Adrenal gland (tissue), 5 donors: ENCODE measurements around the gene TSSK3.
A peak's percentile ranks its signal among the peaks of the same experiment; 100 is the strongest.

Experiments
- CTCF ChIP-seq, 6 experiments: fragments of 450-650 bp in 4 of 6; fragments of 200-600 bp in 2 of 6; sonication (generic) in 1 of 6; IDR thresholded peaks; 1 replicate in 5 of 6; 2 replicates in 1 of 6; pipeline versions ENCODE4 v1.5.1 to v1.8.0; 2016 to 2021; ENCODE audit warnings: antibody characterized with exemption in 6 of 6, mild to moderate bottlenecking in 2 of 6, moderate library complexity in 1 of 6
- POLR2A ChIP-seq, 2 donors: fragments of 450-650 bp; IDR thresholded peaks; one replicate each; pipeline ENCODE4 v1.6.1; 2017; ENCODE audit warnings: antibody characterized with exemption in 2 of 2, mild to moderate bottlenecking in 2 of 2, moderate library complexity in 1 of 2
- donor health status: DM: no; HTN: no; CAD: no.

DNA sequence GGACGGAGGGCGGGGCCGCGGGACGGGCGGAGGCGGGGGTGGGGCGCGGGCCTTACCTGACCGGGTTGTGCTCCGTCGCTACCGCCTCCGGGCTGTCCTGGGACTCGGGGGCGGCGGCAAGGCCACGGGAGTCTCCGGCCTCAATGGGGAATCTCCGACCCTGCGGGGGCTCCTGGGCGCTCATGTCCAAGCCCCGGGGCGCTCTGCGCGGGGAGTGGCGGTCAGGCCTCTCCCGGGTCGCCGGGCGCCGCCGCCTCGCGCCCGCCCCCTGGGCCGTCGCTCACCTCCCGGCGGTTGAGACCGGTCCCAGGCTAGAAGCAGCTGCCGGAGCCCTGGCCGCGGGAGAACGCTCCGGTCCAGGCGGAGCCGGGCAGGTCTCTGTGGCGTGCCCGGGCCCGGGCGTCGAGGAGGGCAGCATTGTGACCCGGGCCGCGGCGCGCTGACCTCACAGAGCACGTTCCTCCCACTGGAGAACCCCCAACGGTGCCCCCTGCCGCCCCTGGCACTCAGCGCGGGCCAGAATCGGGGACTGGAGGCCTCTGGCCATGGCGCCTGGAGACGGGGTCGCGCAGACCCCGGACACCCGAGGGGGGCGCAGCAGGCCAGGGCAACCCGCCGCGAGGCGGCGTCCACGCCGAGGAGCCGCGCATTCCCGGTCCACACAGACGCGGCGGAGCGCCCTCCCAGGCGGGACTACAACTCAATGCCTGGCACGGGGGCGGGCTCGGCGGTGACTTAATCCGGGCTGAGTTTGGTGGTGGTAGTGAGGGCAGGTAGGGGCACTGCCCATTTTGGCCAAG lies 465 bp upstream of the TSSK3 start:
- TF ChIP-seq CTCF (IDR thresholded peaks at IDR 0.05), result peak in 5 of 6 experiments; percentile 32 to 44 (median 33)
- TF ChIP-seq POLR2A (IDR thresholded peaks at IDR 0.05), result peak; percentile 25 to 31
